Large intestine (tissue), 3 donors: ENCODE data around the gene DHX35. TPM values are rescaled to one million over a fixed set of nuclear protein-coding genes. Genes with fewer than 3 reads are reported as not detected.
A peak's percentile ranks its signal among the peaks of the same experiment; 100 is the strongest.

Source experiments
- DNase-seq, 2 donors: peaks; one replicate each; pipeline versions ENCODE4 v3.0.0 to v3.0.0-alpha.2; 2013
- H3K27ac ChIP-seq: one replicate; pipeline ENCODE4 v1.5.1; 2013; ENCODE audit warnings: low read length
- H3K27me3 ChIP-seq: 2 replicates; pipeline ENCODE4 v1.6.1; 2013; ENCODE audit warnings: low read length; ENCODE audit not compliant: control insufficient read depth, insufficient read depth
- H3K36me3 ChIP-seq: 2 replicates; pipeline ENCODE4 v1.6.1; 2013; ENCODE audit warnings: low read length; ENCODE audit not compliant: control insufficient read depth, insufficient read depth
- H3K4me1 ChIP-seq: one replicate; pipeline ENCODE4 v1.6.1; 2013; ENCODE audit warnings: low read length; ENCODE audit not compliant: control insufficient read depth, insufficient read depth
- H3K4me3 ChIP-seq: one replicate; pipeline ENCODE4 v1.5.1; 2013; ENCODE audit warnings: low read length
- H3K9me3 ChIP-seq: one replicate; pipeline ENCODE4 v1.6.1; 2013; ENCODE audit warnings: mild to moderate bottlenecking, low read depth, low read length, moderate library complexity; ENCODE audit not compliant: control insufficient read depth
- WGBS: methylation state at CpG from one replicate; pipeline ENCODE4 v1.1.5; 2013; ENCODE audit warnings: low lambda C conversion rate; ENCODE audit not compliant: insufficient coverage; 5-methylcytosine and 5-hydroxymethylcytosine counted together
- polyA plus RNA-seq: library from polyadenylated mRNA; unstranded; fragments of 120-200 nt; gene quantifications from one replicate; pipeline ENCODE4 v1.2.1, GENCODE V29; 2013

The DHX35 gene
- polyA plus RNA-seq, 1 donor = 11.6 TPM

GRCh38 chr20:38973645-38974044, 11.5 kb downstream of the DHX35 start:
- no peak overlapping the region for H3K27ac ChIP-seq
- WGBS = no CpG with 5 or more reads among the region's 5 CpGs
- no peaks in the 10 kb centered on the region for H3K9me3 ChIP-seq
- DNase-seq = no peak
- peaks cover 12% of the 10 kb centered on the region for H3K4me1 ChIP-seq
- H3K36me3 ChIP-seq = peaks cover 18% of the 10 kb centered on the region
- no peak overlapping the region for H3K4me3 ChIP-seq
- no peaks in the 10 kb centered on the region for H3K27me3 ChIP-seq

GRCh38 chr20:38975539-38976120, 13.5 kb downstream of the DHX35 start:
- Histone ChIP-seq H3K27ac (no peak overlapping the region), H3K4me1 (no peaks in the 10 kb centered on the region), H3K27me3 (no peaks in the 10 kb centered on the region), H3K9me3 (no peaks in the 10 kb centered on the region), H3K4me3 (no peak overlapping the region), H3K36me3 (peaks cover 13% of the 10 kb centered on the region)
- 60% methylated on average over 1 of the region's 2 CpGs for WGBS
- DNase-seq = no peak

- Histone ChIP-seq H3K27ac (no peak overlapping the region), H3K4me1 (no peaks in the 10 kb centered on the region)
- WGBS = no CpG with 5 or more reads among the region's 2 CpGs
Observed at GRCh38 chr20:38979434-38979833, 17.3 kb downstream of the DHX35 start.

GRCh38 chr20:38979842-38980241, 17.7 kb downstream of the DHX35 start:
- no peaks in the 10 kb centered on the region for H3K27me3 ChIP-seq
- WGBS = 100% methylated on average over 1 of the region's 3 CpGs
- no peaks in the 10 kb centered on the region for H3K9me3 ChIP-seq
- DNase-seq = no peak
- no peak overlapping the region for H3K27ac ChIP-seq
- H3K36me3 ChIP-seq = peaks cover 9% of the 10 kb centered on the region
- no peak overlapping the region for H3K4me3 ChIP-seq
- no peaks in the 10 kb centered on the region for H3K4me1 ChIP-seq

More at GRCh38 chr20:38979434-38979833, 17.3 kb downstream of the DHX35 start:
- Histone ChIP-seq H3K4me3 (no peak overlapping the region), H3K27me3 (no peaks in the 10 kb centered on the region), H3K36me3 (peaks cover 7% of the 10 kb centered on the region), H3K9me3 (no peaks in the 10 kb centered on the region)
- DNase-seq = no peak

GRCh38 chr20:38982291-38982690, 20.1 kb downstream of the DHX35 start:
- H3K4me1 ChIP-seq = peaks cover 3% of the 10 kb centered on the region

GRCh38 chr20:38985060-38985459, 22.9 kb downstream of the DHX35 start:
- no peaks in the 10 kb centered on the region for H3K27me3 ChIP-seq
- no peaks in the 10 kb centered on the region for H3K9me3 ChIP-seq
- H3K4me3 ChIP-seq = no peak overlapping the region
- peaks cover 13% of the 10 kb centered on the region for H3K36me3 ChIP-seq
- no CpG with 5 or more reads among the region's 4 CpGs for WGBS
- H3K27ac ChIP-seq = no peak overlapping the region
- no peak for DNase-seq
- H3K4me1 ChIP-seq = peaks cover 3% of the 10 kb centered on the region

More at GRCh38 chr20:38982291-38982690, 20.1 kb downstream of the DHX35 start:
- H3K36me3 ChIP-seq = peaks cover 7% of the 10 kb centered on the region
- no peak overlapping the region for H3K27ac ChIP-seq
- H3K9me3 ChIP-seq = no peaks in the 10 kb centered on the region
- no peaks in the 10 kb centered on the region for H3K27me3 ChIP-seq
- H3K4me3 ChIP-seq = no peak overlapping the region
- DNase-seq = no peak
- WGBS = 100% methylated on average over 1 of the region's 1 CpG

GRCh38 chr20:38985603-38986170, 23.5 kb downstream of the DHX35 start:
- H3K4me1 ChIP-seq = peaks cover 3% of the 10 kb centered on the region
- no peak overlapping the region for H3K4me3 ChIP-seq
- H3K36me3 ChIP-seq = peaks cover 19% of the 10 kb centered on the region
- DNase-seq = peak in 1 of 2 donors; percentile 14
- WGBS = no CpG with 5 or more reads among the region's 1 CpG
- H3K27me3 ChIP-seq = no peaks in the 10 kb centered on the region
- no peak overlapping the region for H3K27ac ChIP-seq
- H3K9me3 ChIP-seq = no peaks in the 10 kb centered on the region

- DNase-seq = no peak
- Histone ChIP-seq H3K4me3 (no peak overlapping the region), H3K9me3 (no peaks in the 10 kb centered on the region), H3K27ac (no peak overlapping the region), H3K27me3 (no peaks in the 10 kb centered on the region), H3K4me1 (peaks cover 3% of the 10 kb centered on the region), H3K36me3 (peaks cover 23% of the 10 kb centered on the region)
- no CpG with 5 or more reads among the region's 2 CpGs for WGBS
Observed at GRCh38 chr20:38986663-38987062, 24.5 kb downstream of the DHX35 start.

GRCh38 chr20:38987777-38988176, 25.6 kb downstream of the DHX35 start:
- Histone ChIP-seq H3K4me1 (peaks cover 3% of the 10 kb centered on the region), H3K27ac (no peak overlapping the region), H3K4me3 (no peak overlapping the region), H3K27me3 (no peaks in the 10 kb centered on the region), H3K36me3 (peaks cover 26% of the 10 kb centered on the region), H3K9me3 (no peaks in the 10 kb centered on the region)
- DNase-seq = no peak
- WGBS = 100% methylated on average over 2 of the region's 4 CpGs

- no CpG with 5 or more reads among the region's 1 CpG for WGBS
Observed at GRCh38 chr20:38990728-38991127, 28.6 kb downstream of the DHX35 start.

More at GRCh38 chr20:38990728-38991127, 28.6 kb downstream of the DHX35 start:
- H3K9me3 ChIP-seq = no peaks in the 10 kb centered on the region
- DNase-seq = no peak
- H3K27ac ChIP-seq = no peak overlapping the region
- H3K36me3 ChIP-seq = peaks cover 32% of the 10 kb centered on the region
- H3K4me1 ChIP-seq = peaks cover 3% of the 10 kb centered on the region
- no peak overlapping the region for H3K4me3 ChIP-seq
- no peaks in the 10 kb centered on the region for H3K27me3 ChIP-seq
